ENCODE data around the gene CYP27C1.

GRCh38 chr2:127205218-127206125, 14.6 kb downstream of the CYP27C1 start:
- TF ChIP-seq, protein P1, sequence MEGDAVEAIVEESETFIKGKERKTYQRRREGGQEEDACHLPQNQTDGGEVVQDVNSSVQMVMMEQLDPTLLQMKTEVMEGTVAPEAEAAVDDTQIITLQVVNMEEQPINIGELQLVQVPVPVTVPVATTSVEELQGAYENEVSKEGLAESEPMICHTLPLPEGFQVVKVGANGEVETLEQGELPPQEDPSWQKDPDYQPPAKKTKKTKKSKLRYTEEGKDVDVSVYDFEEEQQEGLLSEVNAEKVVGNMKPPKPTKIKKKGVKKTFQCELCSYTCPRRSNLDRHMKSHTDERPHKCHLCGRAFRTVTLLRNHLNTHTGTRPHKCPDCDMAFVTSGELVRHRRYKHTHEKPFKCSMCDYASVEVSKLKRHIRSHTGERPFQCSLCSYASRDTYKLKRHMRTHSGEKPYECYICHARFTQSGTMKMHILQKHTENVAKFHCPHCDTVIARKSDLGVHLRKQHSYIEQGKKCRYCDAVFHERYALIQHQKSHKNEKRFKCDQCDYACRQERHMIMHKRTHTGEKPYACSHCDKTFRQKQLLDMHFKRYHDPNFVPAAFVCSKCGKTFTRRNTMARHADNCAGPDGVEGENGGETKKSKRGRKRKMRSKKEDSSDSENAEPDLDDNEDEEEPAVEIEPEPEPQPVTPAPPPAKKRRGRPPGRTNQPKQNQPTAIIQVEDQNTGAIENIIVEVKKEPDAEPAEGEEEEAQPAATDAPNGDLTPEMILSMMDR (IDR thresholded peaks at IDR 0.05), result no peak
- TF ChIP-seq POLR2A (IDR thresholded peaks at IDR 0.05) (no peak), POLR2AphosphoS5 (IDR thresholded peaks at IDR 0.05) (no peak)
